ENCODE data around the gene RPS2.

Gene RPS2

DNA sequence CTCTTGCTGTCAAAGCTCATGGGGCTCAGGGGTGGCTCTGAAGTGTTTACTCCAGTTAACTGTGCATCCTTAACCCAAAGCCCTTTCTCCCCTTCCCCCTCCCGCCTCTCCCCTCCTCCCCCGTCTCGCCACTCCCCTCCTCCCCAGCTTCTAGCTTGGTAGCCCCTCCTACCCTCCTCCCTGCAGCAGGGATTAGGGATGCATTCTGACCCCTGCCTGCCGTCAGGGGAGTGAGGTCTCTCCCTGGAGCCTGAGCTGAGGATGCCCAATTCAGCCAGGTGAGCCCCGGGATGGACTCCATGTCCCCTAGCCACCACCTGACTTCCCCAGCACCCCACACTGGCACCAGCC, 48.0 kb downstream of the RPS2 start:
- H3K9me2 ChIP-seq (replicated peaks; ENCODE audit: low read depth, low read length), result no peaks in the 10 kb centered on the region
- no peaks in the 10 kb centered on the region for H3F3A ChIP-seq (ENCODE audit: low read depth)
- no peaks in the 10 kb centered on the region for H3K4me1 ChIP-seq (ENCODE audit: insufficient read depth, low read length, poor library complexity, severe bottlenecking)
- no peaks in the 10 kb centered on the region for H3K27me3 ChIP-seq (ENCODE audit: insufficient read depth, low read length, poor library complexity, severe bottlenecking)
- H3K4me3 ChIP-seq (ENCODE audit: low read length, poor library complexity, severe bottlenecking), result no peak overlapping the region
- H3K9ac ChIP-seq (ENCODE audit: low read depth, low read length, poor library complexity, severe bottlenecking), result no peak overlapping the region
- H4K20me1 ChIP-seq (ENCODE audit: insufficient read depth, low read length, poor library complexity, severe bottlenecking), result no peaks in the 10 kb centered on the region
- H3K4me2 ChIP-seq (ENCODE audit: low read depth, low read length, poor library complexity, severe bottlenecking), result no peak overlapping the region
- H3K36me3 ChIP-seq (ENCODE audit: insufficient read depth, low read length), result no peaks in the 10 kb centered on the region
- no peaks in the 10 kb centered on the region for H3K79me2 ChIP-seq (ENCODE audit: insufficient read depth, low read length)
- TF ChIP-seq, protein P1, sequence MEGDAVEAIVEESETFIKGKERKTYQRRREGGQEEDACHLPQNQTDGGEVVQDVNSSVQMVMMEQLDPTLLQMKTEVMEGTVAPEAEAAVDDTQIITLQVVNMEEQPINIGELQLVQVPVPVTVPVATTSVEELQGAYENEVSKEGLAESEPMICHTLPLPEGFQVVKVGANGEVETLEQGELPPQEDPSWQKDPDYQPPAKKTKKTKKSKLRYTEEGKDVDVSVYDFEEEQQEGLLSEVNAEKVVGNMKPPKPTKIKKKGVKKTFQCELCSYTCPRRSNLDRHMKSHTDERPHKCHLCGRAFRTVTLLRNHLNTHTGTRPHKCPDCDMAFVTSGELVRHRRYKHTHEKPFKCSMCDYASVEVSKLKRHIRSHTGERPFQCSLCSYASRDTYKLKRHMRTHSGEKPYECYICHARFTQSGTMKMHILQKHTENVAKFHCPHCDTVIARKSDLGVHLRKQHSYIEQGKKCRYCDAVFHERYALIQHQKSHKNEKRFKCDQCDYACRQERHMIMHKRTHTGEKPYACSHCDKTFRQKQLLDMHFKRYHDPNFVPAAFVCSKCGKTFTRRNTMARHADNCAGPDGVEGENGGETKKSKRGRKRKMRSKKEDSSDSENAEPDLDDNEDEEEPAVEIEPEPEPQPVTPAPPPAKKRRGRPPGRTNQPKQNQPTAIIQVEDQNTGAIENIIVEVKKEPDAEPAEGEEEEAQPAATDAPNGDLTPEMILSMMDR (conservative IDR thresholded peaks at IDR 0.05; ENCODE audit: low read length), result no peak
- no peak for TF ChIP-seq EZH2phosphoT487 (IDR thresholded peaks at IDR 0.05; ENCODE audit: borderline replicate concordance)
- no peaks in the 10 kb centered on the region for H3K9me3 ChIP-seq (ENCODE audit: insufficient read depth, low read depth, low read length)
- no peak overlapping the region for H2AFZ ChIP-seq (ENCODE audit: low read length)

DNA sequence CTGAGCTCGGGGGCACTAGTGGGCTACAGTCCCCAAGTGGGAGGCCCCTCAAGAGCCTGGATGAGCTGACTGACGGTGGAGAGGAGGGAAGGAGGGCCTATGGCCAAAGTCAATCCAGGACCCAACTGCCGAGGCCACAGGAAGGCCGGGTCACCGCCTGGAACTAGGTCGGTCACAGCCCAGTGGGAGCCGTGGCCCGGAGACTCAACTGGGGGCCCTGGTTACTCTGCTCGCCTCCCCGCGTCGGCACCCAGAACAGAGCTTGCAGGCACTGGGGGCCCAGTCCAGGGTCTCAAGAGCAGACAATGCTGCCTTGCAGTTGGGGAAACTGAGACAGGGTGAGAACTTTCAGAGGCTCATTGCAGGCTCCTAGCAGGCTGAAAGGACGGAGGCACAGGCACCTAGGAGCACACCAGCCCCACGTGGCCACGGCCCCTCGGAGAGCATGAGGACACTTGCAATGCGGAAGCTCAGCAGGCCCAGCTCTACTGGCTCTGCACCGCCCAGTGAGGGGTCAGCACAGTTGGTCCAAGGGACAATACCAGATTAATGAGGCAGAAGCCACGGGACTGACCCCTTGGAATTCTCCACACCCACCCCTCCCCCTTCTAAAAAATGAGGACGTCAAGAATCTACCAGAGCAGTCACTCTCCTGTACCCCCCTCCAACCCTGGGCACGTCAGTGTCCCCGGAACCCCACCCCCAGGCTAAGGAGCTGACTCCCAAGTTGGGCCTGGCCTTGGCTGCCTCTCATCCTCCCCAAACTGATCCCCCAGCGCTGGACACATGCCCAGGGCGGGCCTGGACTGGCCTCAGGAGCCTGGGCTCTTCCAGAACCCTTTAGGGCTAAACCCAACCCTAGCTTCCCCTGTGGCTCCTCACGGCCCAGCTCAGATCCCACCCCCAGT, 48.6 kb downstream of the RPS2 start:
- Histone ChIP-seq H3K4me2 (ENCODE audit: low read depth, low read length, poor library complexity, severe bottlenecking) (no peak overlapping the region), H4K20me1 (ENCODE audit: insufficient read depth, low read length, poor library complexity, severe bottlenecking) (no peaks in the 10 kb centered on the region), H2AFZ (ENCODE audit: low read length) (no peak overlapping the region), H3F3A (ENCODE audit: low read depth) (no peaks in the 10 kb centered on the region), H3K4me1 (ENCODE audit: insufficient read depth, low read length, poor library complexity, severe bottlenecking) (no peaks in the 10 kb centered on the region), H3K9me3 (ENCODE audit: insufficient read depth, low read depth, low read length) (no peaks in the 10 kb centered on the region), H3K36me3 (ENCODE audit: insufficient read depth, low read length) (no peaks in the 10 kb centered on the region), H3K9ac (ENCODE audit: low read depth, low read length, poor library complexity, severe bottlenecking) (no peak overlapping the region), H3K79me2 (ENCODE audit: insufficient read depth, low read length) (no peaks in the 10 kb centered on the region), H3K9me2 (replicated peaks; ENCODE audit: low read depth, low read length) (no peaks in the 10 kb centered on the region), H3K4me3 (ENCODE audit: low read length, poor library complexity, severe bottlenecking) (no peak overlapping the region), H3K27me3 (ENCODE audit: insufficient read depth, low read length, poor library complexity, severe bottlenecking) (no peaks in the 10 kb centered on the region)
- TF ChIP-seq EZH2phosphoT487 (IDR thresholded peaks at IDR 0.05; ENCODE audit: borderline replicate concordance), result no peak
- TF ChIP-seq, protein P1 (conservative IDR thresholded peaks at IDR 0.05; ENCODE audit: low read length), result no peak

DNA sequence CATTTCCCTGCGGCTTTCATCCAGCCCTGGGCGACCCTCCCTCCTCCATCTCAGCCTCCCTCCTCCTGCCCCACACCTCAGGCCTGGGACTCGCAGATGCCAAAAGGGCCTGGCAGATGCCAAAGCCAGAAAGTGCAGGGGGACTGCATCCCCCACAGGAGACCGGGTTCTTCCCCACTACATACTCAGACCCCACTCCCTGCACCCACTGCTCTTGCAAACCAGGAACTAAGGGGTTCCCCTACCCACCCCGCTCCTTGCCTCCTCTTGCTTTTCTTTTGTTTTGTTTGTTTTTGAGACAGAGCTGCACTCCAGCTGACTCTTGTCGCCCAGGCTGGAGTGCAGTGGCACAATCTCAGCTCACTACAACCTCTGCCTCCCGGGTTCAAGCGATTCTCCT, 49.6 kb downstream of the RPS2 start:
- H3K9me3 ChIP-seq (ENCODE audit: insufficient read depth, low read depth, low read length), result no peaks in the 10 kb centered on the region
- H3K4me1 ChIP-seq (ENCODE audit: insufficient read depth, low read length, poor library complexity, severe bottlenecking), result no peaks in the 10 kb centered on the region
- no peak overlapping the region for H3K9ac ChIP-seq (ENCODE audit: low read depth, low read length, poor library complexity, severe bottlenecking)
- H3K9me2 ChIP-seq (replicated peaks; ENCODE audit: low read depth, low read length), result no peaks in the 10 kb centered on the region
- no peaks in the 10 kb centered on the region for H3K27me3 ChIP-seq (ENCODE audit: insufficient read depth, low read length, poor library complexity, severe bottlenecking)
- no peaks in the 10 kb centered on the region for H4K20me1 ChIP-seq (ENCODE audit: insufficient read depth, low read length, poor library complexity, severe bottlenecking)
- no peak overlapping the region for H3K4me3 ChIP-seq (ENCODE audit: low read length, poor library complexity, severe bottlenecking)
- no peaks in the 10 kb centered on the region for H3K36me3 ChIP-seq (ENCODE audit: insufficient read depth, low read length)
- H2AFZ ChIP-seq (ENCODE audit: low read length), result no peak overlapping the region
- TF ChIP-seq, protein P1 (conservative IDR thresholded peaks at IDR 0.05; ENCODE audit: low read length), result no peak
- TF ChIP-seq EZH2phosphoT487 (IDR thresholded peaks at IDR 0.05; ENCODE audit: borderline replicate concordance), result no peak
- no peaks in the 10 kb centered on the region for H3K79me2 ChIP-seq (ENCODE audit: insufficient read depth, low read length)
- no peaks in the 10 kb centered on the region for H3F3A ChIP-seq (ENCODE audit: low read depth)
- no peak overlapping the region for H3K4me2 ChIP-seq (ENCODE audit: low read depth, low read length, poor library complexity, severe bottlenecking)
